ENCODE data around the gene NPM3. TPM values are rescaled to one million over a fixed set of nuclear protein-coding genes. Genes with fewer than 3 reads are reported as not detected.
A peak's percentile ranks its signal among the peaks of the same experiment; 100 is the strongest.

The NPM3 gene
- total and polyA plus RNA-seq, 2 of the 4 experiments (the other 2 are of a cell fraction): 84.1 to 112 TPM

- intact Hi-C loops (cut with micrococcal nuclease) (no loop called here), dilution Hi-C loops (cut with HindIII; ENCODE audit: low sequenced_read_pairs, unreplicated experiment) (no loop called here), in situ Hi-C loops (cut with MboI; ENCODE audit: low sequenced_read_pairs) (loop anchor here (25.0 kb wide), 1 partner anchor 879 kb away; no protein-coding TSS in a partner anchor)
- Histone ChIP-seq H3K14ac (replicated peaks; ENCODE audit: low read depth, low read length) (peak overlapping the region; percentile 29; the same call in 1 of the 2 replicates), H3K27me3 (ENCODE audit: control insufficient read depth, insufficient read depth, low read length) (no peaks in the 10 kb centered on the region), H3K23ac (ENCODE audit: low read depth, low read length) (peak overlapping the region; percentile 11; the same call in 1 of the 2 replicates), H3K4me2 (ENCODE audit: low read depth, low read length) (peak overlapping the region; percentile 90; the same call in 1 of the 2 replicates), H3K56ac (ENCODE audit: extremely low read depth, insufficient read depth, low read length) (peak overlapping the region; percentile 10; the same call in 1 of the 2 replicates), H3K36me3 (ENCODE audit: control insufficient read depth, insufficient read depth, low read length) (peaks cover 9% of the 10 kb centered on the region), H3K4me3 (ENCODE audit: insufficient read depth, low read depth, low read length) (peak overlapping the region; percentile 70), H3K4ac (ENCODE audit: low read depth, low read length) (no peak overlapping the region), H3K9ac (ENCODE audit: low read depth, low read length) (peak overlapping the region; percentile 95), H2AK9ac (replicated peaks; ENCODE audit: low read depth, low read length, poor library complexity) (no peak overlapping the region), H4K20me1 (ENCODE audit: insufficient read depth, low read length) (peaks cover 67% of the 10 kb centered on the region), H3K27ac (ENCODE audit: insufficient read depth, low read length) (no peak overlapping the region), H3K4me1 (ENCODE audit: control insufficient read depth, insufficient read depth, low read length) (peaks cover 6% of the 10 kb centered on the region), H2AFZ (replicated peaks; ENCODE audit: low read length, poor library complexity) (no peak overlapping the region), H2BK15ac (ENCODE audit: low read depth, low read length) (no peak overlapping the region), H3K9me3 (ENCODE audit: control insufficient read depth, insufficient read depth, low read length) (no peaks in the 10 kb centered on the region), H4K5ac (ENCODE audit: low read depth, low read length) (no peak overlapping the region), H4K8ac (ENCODE audit: low read depth in 2 of 2, low read length in 2 of 2) (no peak overlapping the region), H2BK5ac (ENCODE audit: low read depth, low read length, poor library complexity, severe bottlenecking) (no peak overlapping the region), H3K18ac (ENCODE audit: low read depth, low read length) (no peak overlapping the region), H4K91ac (ENCODE audit: insufficient read depth, low read depth, low read length) (no peak overlapping the region), H3K79me1 (ENCODE audit: low read depth in 1 of 2, low read length in 2 of 2) (peaks cover 0 to 26% of the 10 kb centered on the region in 2 experiments), H2AK5ac (ENCODE audit: low read depth, low read length) (no peak overlapping the region), H2BK20ac (ENCODE audit: low read depth, low read length) (no peak overlapping the region), H2BK120ac (ENCODE audit: low read depth, low read length) (no peak overlapping the region), H3K9me1 (ENCODE audit: insufficient read depth, low read length) (peaks cover 10% of the 10 kb centered on the region; the same call in 1 of the 2 replicates)
- no peak for TF ChIP-seq CTCF (conservative IDR thresholded peaks at IDR 0.05; ENCODE audit: low read depth, low read length)
- TF ChIP-seq POLR2A (IDR thresholded peaks at IDR 0.05; ENCODE audit: low read depth, low read length): no peak
- no peak for TF ChIP-seq MAZ (IDR thresholded peaks at IDR 0.05; ENCODE audit: borderline replicate concordance, low read depth, low read length)
- TF ChIP-seq RFX5 (IDR thresholded peaks at IDR 0.05; ENCODE audit: low read depth, low read length): no peak
- TF ChIP-seq USF2 (IDR thresholded peaks at IDR 0.05; ENCODE audit: low read depth, low read length): no peak
- no peak for TF ChIP-seq MAFK (IDR thresholded peaks at IDR 0.05; ENCODE audit: low read depth, low read length)
- TF ChIP-seq MXI1 (IDR thresholded peaks at IDR 0.05; ENCODE audit: borderline replicate concordance, low read depth, low read length): no peak
- TF ChIP-seq BHLHE40 (IDR thresholded peaks at IDR 0.05; ENCODE audit: low read depth, low read length): no peak
- TF ChIP-seq FOS (IDR thresholded peaks at IDR 0.05; ENCODE audit: low read depth, low read length): no peak
- TF ChIP-seq CHD1 (IDR thresholded peaks at IDR 0.05; ENCODE audit: low read depth, low read length): no peak
- TF ChIP-seq CEBPB (IDR thresholded peaks at IDR 0.05; ENCODE audit: low read depth, low read length): no peak
- TF ChIP-seq NFE2L2 (IDR thresholded peaks at IDR 0.05; ENCODE audit: low read depth, low read length): no peak
- TF ChIP-seq ELK1 (IDR thresholded peaks at IDR 0.05; ENCODE audit: borderline replicate concordance, low read depth, low read length): no peak
- no peak for TF ChIP-seq RCOR1 (IDR thresholded peaks at IDR 0.05; ENCODE audit: insufficient replicate concordance, low read length)
- TF ChIP-seq RAD21 (IDR thresholded peaks at IDR 0.05; ENCODE audit: low read length): no peak
- TF ChIP-seq SMC3 (IDR thresholded peaks at IDR 0.05; ENCODE audit: low read depth, low read length): no peak
- WGBS, 2 experiments (ENCODE audit: extremely low coverage in 2 of 2, insufficient read length in 1 of 2): 0% methylated on average over 1 of the region's 5 CpGs; no CpG with 5 or more reads in 1 of the 2 experiments
- ChIA-PET POLR2A (ENCODE audit: unreplicated experiment) (interaction anchor here (0.7 kb wide), 1 partner anchor 123 kb away, joined by 9 read pairs; no protein-coding TSS in a partner anchor), CTCF (interaction anchor here (0.9 kb wide), 1 partner anchor 24 kb away, joined by 5 read pairs; no protein-coding TSS in a partner anchor)
- DNase-seq: no peak
- BruUV-seq (replicated peaks): TSS peak; percentile 2
- no peak for ATAC-seq (ENCODE audit: low read depth)
These were observed 33.1 kb upstream of the NPM3 start for GRCh38 chr10:101816376-101816775.
